ENCODE measurements around the gene PPP3R1.

PPP3R1 gene

DNA sequence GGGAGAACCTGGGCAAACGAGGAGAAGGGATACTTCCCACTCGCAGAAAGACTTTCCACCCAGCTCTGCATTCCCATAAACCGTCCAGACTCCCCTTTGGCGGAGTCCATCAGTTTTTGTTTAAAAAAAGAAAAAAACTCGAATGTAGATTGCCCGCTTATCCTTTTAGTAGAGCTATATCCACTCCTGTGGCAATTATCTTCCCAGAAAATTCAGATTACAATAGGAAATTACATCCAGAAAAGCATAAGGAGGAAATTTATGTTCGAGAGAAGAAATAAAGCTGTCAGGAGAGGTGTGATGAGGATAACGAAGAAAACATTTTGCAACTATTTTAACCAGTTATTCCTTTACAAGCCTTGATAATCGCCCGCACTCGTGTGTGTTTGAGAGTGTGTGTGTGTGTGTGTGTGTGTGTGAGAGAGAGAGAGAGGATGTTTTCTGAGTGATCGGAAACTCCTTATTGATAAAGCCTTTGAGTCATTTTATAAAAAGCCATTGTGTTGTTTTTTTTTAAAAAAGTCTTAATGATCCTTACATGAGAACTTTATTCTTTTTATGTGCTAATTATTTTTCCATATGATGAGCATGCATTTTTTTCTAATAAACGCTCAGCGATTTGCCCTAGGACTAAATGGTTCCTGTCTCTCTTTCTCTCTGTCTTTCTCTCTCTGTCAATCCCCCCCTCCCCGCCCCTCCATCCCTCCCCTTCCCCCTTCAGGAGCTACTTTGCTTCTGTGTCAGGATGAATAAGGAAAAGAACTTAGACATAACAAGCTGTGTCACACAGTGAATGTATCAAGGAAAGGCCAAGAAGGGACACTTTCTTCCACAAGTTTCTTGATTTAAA is 1.1 kb upstream of the PPP3R1 start:
- peak overlapping the region; percentile 100 for H3K4me3 ChIP-seq (ENCODE audit: low read length)
- H3K36me3 ChIP-seq (ENCODE audit: control insufficient read depth, insufficient read depth, low read length, severe bottlenecking): no peaks in the 10 kb centered on the region
- no peaks in the 10 kb centered on the region for H3K9me3 ChIP-seq (ENCODE audit: control insufficient read depth, low read length)
- DNase-seq (ENCODE audit: low read depth): peak; percentile 52
- peak overlapping the region; percentile 99 for H3K9ac ChIP-seq (ENCODE audit: low read length)
- H3K4me1 ChIP-seq (ENCODE audit: control insufficient read depth, insufficient read depth, low read length): peaks cover 40% of the 10 kb centered on the region
- no peaks in the 10 kb centered on the region for H3K27me3 ChIP-seq (replicated peaks; ENCODE audit: control insufficient read depth, insufficient read depth, low read length)

DNA sequence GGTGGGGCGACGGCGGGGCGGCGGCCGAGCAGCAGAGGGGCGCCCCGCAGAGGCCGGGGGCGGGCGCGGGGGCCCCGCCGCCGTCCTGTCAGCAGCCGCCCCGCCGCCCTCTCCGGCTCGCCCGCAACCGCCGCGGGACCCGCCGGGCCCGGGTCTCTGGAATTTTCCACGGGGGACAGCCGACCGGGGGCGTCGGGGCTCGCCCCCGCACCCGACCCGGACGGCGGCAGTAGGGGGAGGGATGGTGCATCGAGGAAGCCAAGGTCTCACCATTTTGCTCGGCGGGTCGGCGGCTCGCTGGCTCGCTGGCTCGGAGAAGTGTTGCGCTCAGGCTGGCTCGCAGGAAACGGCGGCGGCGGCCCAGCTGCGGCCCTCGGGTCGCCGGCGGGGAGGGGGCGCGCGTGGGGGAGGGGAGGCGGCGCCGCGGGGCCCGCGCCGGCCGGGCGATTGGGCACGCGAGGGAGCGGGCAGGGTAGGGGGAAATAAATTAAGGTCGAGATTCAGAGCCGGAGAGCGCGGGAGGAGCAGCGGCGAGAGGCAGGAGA is 405 bp downstream of the PPP3R1 start:
- peak; percentile 69 for DNase-seq (ENCODE audit: low read depth)
- Histone ChIP-seq H3K4me3 (ENCODE audit: low read length) (peak overlapping the region; percentile 97), H3K36me3 (ENCODE audit: control insufficient read depth, insufficient read depth, low read length, severe bottlenecking) (no peaks in the 10 kb centered on the region), H3K9ac (ENCODE audit: low read length) (peak overlapping the region; percentile 94), H3K9me3 (ENCODE audit: control insufficient read depth, low read length) (no peaks in the 10 kb centered on the region), H3K4me1 (ENCODE audit: control insufficient read depth, insufficient read depth, low read length) (peaks cover 49% of the 10 kb centered on the region), H3K27me3 (replicated peaks; ENCODE audit: control insufficient read depth, insufficient read depth, low read length) (no peaks in the 10 kb centered on the region)

- no peaks in the 10 kb centered on the region for H3K27me3 ChIP-seq (replicated peaks; ENCODE audit: control insufficient read depth, insufficient read depth, low read length)
- H3K9me3 ChIP-seq (ENCODE audit: control insufficient read depth, low read length): no peaks in the 10 kb centered on the region
- H3K36me3 ChIP-seq (ENCODE audit: control insufficient read depth, insufficient read depth, low read length, severe bottlenecking): no peaks in the 10 kb centered on the region
- peak overlapping the region; percentile 97 for H3K4me3 ChIP-seq (ENCODE audit: low read length)
- DNase-seq (ENCODE audit: low read depth): peak; percentile 93
- H3K4me1 ChIP-seq (ENCODE audit: control insufficient read depth, insufficient read depth, low read length): peaks cover 45% of the 10 kb centered on the region
- H3K9ac ChIP-seq (ENCODE audit: low read length): peak overlapping the region; percentile 94
Measured at GRCh38 chr2:68251187-68251854, 1.0 kb downstream of the PPP3R1 start.

GRCh38 chr2:68250652-68251186 is 1.6 kb downstream of the PPP3R1 start:
- Histone ChIP-seq H3K4me3 (ENCODE audit: low read length) (peak overlapping the region; percentile 97), H3K9me3 (ENCODE audit: control insufficient read depth, low read length) (no peaks in the 10 kb centered on the region), H3K27me3 (replicated peaks; ENCODE audit: control insufficient read depth, insufficient read depth, low read length) (no peaks in the 10 kb centered on the region), H3K36me3 (ENCODE audit: control insufficient read depth, insufficient read depth, low read length, severe bottlenecking) (no peaks in the 10 kb centered on the region), H3K9ac (ENCODE audit: low read length) (peak overlapping the region; percentile 94), H3K4me1 (ENCODE audit: control insufficient read depth, insufficient read depth, low read length) (peaks cover 41% of the 10 kb centered on the region)
- DNase-seq (ENCODE audit: low read depth): no peak

GRCh38 chr2:68250196-68250595 is 2.1 kb downstream of the PPP3R1 start:
- Histone ChIP-seq H3K36me3 (ENCODE audit: control insufficient read depth, insufficient read depth, low read length, severe bottlenecking) (no peaks in the 10 kb centered on the region), H3K4me1 (ENCODE audit: control insufficient read depth, insufficient read depth, low read length) (peaks cover 46% of the 10 kb centered on the region), H3K9me3 (ENCODE audit: control insufficient read depth, low read length) (no peaks in the 10 kb centered on the region), H3K9ac (ENCODE audit: low read length) (peak overlapping the region; percentile 94), H3K27me3 (replicated peaks; ENCODE audit: control insufficient read depth, insufficient read depth, low read length) (no peaks in the 10 kb centered on the region), H3K4me3 (ENCODE audit: low read length) (peak overlapping the region; percentile 97)
- DNase-seq (ENCODE audit: low read depth): no peak

- no peaks in the 10 kb centered on the region for H3K27me3 ChIP-seq (replicated peaks; ENCODE audit: control insufficient read depth, insufficient read depth, low read length)
- no peaks in the 10 kb centered on the region for H3K9me3 ChIP-seq (ENCODE audit: control insufficient read depth, low read length)
- peaks cover 4% of the 10 kb centered on the region for H3K36me3 ChIP-seq (ENCODE audit: control insufficient read depth, insufficient read depth, low read length, severe bottlenecking)
- no peak overlapping the region for H3K9ac ChIP-seq (ENCODE audit: low read length)
- peak overlapping the region; percentile 17 for H3K4me3 ChIP-seq (ENCODE audit: low read length)
- peaks cover 40% of the 10 kb centered on the region for H3K4me1 ChIP-seq (ENCODE audit: control insufficient read depth, insufficient read depth, low read length)
- DNase-seq (ENCODE audit: low read depth): no peak
Measured at GRCh38 chr2:68248806-68249205, 3.5 kb downstream of the PPP3R1 start.

DNA sequence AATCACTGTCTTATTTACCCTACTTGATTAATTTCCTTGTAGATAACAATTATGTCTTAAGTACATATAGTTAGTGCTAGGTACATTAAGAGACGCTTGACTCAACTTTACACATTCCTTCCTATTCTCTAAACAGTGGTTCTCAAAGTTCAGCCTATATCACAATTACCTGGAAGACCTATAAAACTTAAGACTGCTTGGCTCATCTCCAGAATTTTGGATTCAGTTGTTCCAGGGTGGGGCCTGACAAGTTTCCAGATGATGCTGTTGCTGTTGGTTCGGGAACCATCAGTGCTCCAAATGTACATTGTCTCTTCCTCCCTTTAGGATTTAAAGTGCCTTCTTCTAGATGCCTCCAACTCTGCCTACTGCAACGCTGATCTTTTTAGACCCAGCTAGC is 4.0 kb downstream of the PPP3R1 start:
- Histone ChIP-seq H3K27me3 (replicated peaks; ENCODE audit: control insufficient read depth, insufficient read depth, low read length) (no peaks in the 10 kb centered on the region), H3K9me3 (ENCODE audit: control insufficient read depth, low read length) (no peaks in the 10 kb centered on the region), H3K36me3 (ENCODE audit: control insufficient read depth, insufficient read depth, low read length, severe bottlenecking) (peaks cover 4% of the 10 kb centered on the region), H3K4me1 (ENCODE audit: control insufficient read depth, insufficient read depth, low read length) (peaks cover 41% of the 10 kb centered on the region), H3K9ac (ENCODE audit: low read length) (no peak overlapping the region), H3K4me3 (ENCODE audit: low read length) (no peak overlapping the region)
- no peak for DNase-seq (ENCODE audit: low read depth)

GRCh38 chr2:68246396-68246795 is 5.9 kb downstream of the PPP3R1 start:
- Histone ChIP-seq H3K9me3 (ENCODE audit: control insufficient read depth, low read length) (no peaks in the 10 kb centered on the region), H3K9ac (ENCODE audit: low read length) (no peak overlapping the region), H3K4me1 (ENCODE audit: control insufficient read depth, insufficient read depth, low read length) (peaks cover 44% of the 10 kb centered on the region), H3K36me3 (ENCODE audit: control insufficient read depth, insufficient read depth, low read length, severe bottlenecking) (peaks cover 4% of the 10 kb centered on the region), H3K27me3 (replicated peaks; ENCODE audit: control insufficient read depth, insufficient read depth, low read length) (no peaks in the 10 kb centered on the region), H3K4me3 (ENCODE audit: low read length) (no peak overlapping the region)
- DNase-seq (ENCODE audit: low read depth): no peak

DNA sequence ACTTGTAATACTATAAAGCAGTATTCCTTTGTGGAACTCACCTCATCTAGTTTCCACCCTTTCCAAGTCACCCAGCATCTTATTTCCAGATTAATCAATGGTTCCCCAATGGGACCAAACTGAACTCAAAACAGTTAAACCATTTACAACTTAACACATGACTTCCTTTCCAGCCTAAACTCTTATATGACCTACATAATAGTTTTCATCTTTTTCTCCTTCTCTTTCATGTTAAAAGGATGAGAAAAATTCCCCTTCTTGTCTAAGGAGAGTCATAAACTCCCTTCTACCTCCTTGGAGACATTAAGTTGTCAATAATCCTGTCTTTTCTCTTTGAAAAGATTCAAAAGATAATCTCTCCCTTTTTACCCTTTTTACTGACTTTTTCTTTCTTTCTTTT is 6.7 kb downstream of the PPP3R1 start:
- Histone ChIP-seq H3K36me3 (ENCODE audit: control insufficient read depth, insufficient read depth, low read length, severe bottlenecking) (peaks cover 4% of the 10 kb centered on the region), H3K4me1 (ENCODE audit: control insufficient read depth, insufficient read depth, low read length) (peaks cover 43% of the 10 kb centered on the region), H3K9ac (ENCODE audit: low read length) (no peak overlapping the region), H3K4me3 (ENCODE audit: low read length) (no peak overlapping the region), H3K27me3 (replicated peaks; ENCODE audit: control insufficient read depth, insufficient read depth, low read length) (no peaks in the 10 kb centered on the region), H3K9me3 (ENCODE audit: control insufficient read depth, low read length) (no peaks in the 10 kb centered on the region)
- no peak for DNase-seq (ENCODE audit: low read depth)

DNA sequence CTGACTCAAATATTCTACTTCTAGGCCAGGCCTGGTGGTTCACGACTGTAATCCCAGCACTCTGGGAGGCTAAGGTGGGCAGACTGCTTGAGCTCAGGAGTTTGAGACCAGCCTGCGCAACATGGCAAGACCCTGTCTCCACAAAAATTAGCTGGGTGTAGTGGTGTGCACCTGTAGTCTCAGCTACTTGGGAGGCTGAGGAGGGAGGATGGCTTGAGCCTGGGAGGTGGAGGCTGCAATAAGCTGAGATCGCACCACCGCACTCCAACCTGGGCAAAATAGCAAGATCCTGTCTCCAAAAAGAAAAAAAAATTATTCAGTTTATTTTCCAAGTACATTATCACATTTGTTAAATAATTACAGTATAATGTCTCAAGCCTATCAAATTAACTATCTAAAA is 7.3 kb downstream of the PPP3R1 start:
- no peaks in the 10 kb centered on the region for H3K27me3 ChIP-seq (replicated peaks; ENCODE audit: control insufficient read depth, insufficient read depth, low read length)
- no peaks in the 10 kb centered on the region for H3K9me3 ChIP-seq (ENCODE audit: control insufficient read depth, low read length)
- no peak overlapping the region for H3K9ac ChIP-seq (ENCODE audit: low read length)
- no peak overlapping the region for H3K4me3 ChIP-seq (ENCODE audit: low read length)
- H3K36me3 ChIP-seq (ENCODE audit: control insufficient read depth, insufficient read depth, low read length, severe bottlenecking): peaks cover 4% of the 10 kb centered on the region
- H3K4me1 ChIP-seq (ENCODE audit: control insufficient read depth, insufficient read depth, low read length): peaks cover 37% of the 10 kb centered on the region
- no peak for DNase-seq (ENCODE audit: low read depth)

GRCh38 chr2:68244456-68244855 is 7.9 kb downstream of the PPP3R1 start:
- Histone ChIP-seq H3K9ac (ENCODE audit: low read length) (no peak overlapping the region), H3K4me3 (ENCODE audit: low read length) (no peak overlapping the region), H3K36me3 (ENCODE audit: control insufficient read depth, insufficient read depth, low read length, severe bottlenecking) (peaks cover 4% of the 10 kb centered on the region), H3K9me3 (ENCODE audit: control insufficient read depth, low read length) (no peaks in the 10 kb centered on the region), H3K27me3 (replicated peaks; ENCODE audit: control insufficient read depth, insufficient read depth, low read length) (no peaks in the 10 kb centered on the region), H3K4me1 (ENCODE audit: control insufficient read depth, insufficient read depth, low read length) (peaks cover 30% of the 10 kb centered on the region)
- no peak for DNase-seq (ENCODE audit: low read depth)
